ENCODE results near the gene ASB18. TPM values are rescaled to one million over a fixed set of nuclear protein-coding genes. Genes with fewer than 3 reads are reported as not detected.
A peak's percentile ranks its signal among the peaks of the same experiment; 100 is the strongest.

ASB18 gene
- total RNA-seq, 1 experiment from 2014 or later = not detected

GRCh38 chr2:236254674-236255073, 9.5 kb downstream of the ASB18 start:
- in situ Hi-C loops (cut with HindIII; ENCODE audit: low pct_unique_long_range_greater_than_20kb, low sequenced_read_pairs) = no loop called here
- DNase-seq (ENCODE audit: low read depth, low spot score) = no peak

GRCh38 chr2:236254001-236254400, 10.2 kb downstream of the ASB18 start:
- in situ Hi-C loops (cut with HindIII; ENCODE audit: low pct_unique_long_range_greater_than_20kb, low sequenced_read_pairs) = no loop called here
- no peak for DNase-seq (ENCODE audit: low read depth, low spot score)

GRCh38 chr2:236252602-236253001, 11.6 kb downstream of the ASB18 start:
- no peak for DNase-seq (ENCODE audit: low read depth, low spot score)
- in situ Hi-C loops (cut with HindIII; ENCODE audit: low pct_unique_long_range_greater_than_20kb, low sequenced_read_pairs) = no loop called here

- in situ Hi-C loops (cut with HindIII; ENCODE audit: low pct_unique_long_range_greater_than_20kb, low sequenced_read_pairs) = no loop called here
- peak; percentile 20 for DNase-seq (ENCODE audit: low read depth, low spot score)
Measured at GRCh38 chr2:236250909-236251579, 13.2 kb downstream of the ASB18 start.

- DNase-seq (ENCODE audit: low read depth, low spot score) = no peak
- in situ Hi-C loops (cut with HindIII; ENCODE audit: low pct_unique_long_range_greater_than_20kb, low sequenced_read_pairs) = no loop called here
Measured at GRCh38 chr2:236250286-236250685, 13.9 kb downstream of the ASB18 start.

GRCh38 chr2:236249066-236249465, 15.1 kb downstream of the ASB18 start:
- in situ Hi-C loops (cut with HindIII; ENCODE audit: low pct_unique_long_range_greater_than_20kb, low sequenced_read_pairs) = no loop called here
- no peak for DNase-seq (ENCODE audit: low read depth, low spot score)

- no peak for DNase-seq (ENCODE audit: low read depth, low spot score)
- in situ Hi-C loops (cut with HindIII; ENCODE audit: low pct_unique_long_range_greater_than_20kb, low sequenced_read_pairs) = no loop called here
Measured at GRCh38 chr2:236246711-236247246, 17.4 kb downstream of the ASB18 start.

GRCh38 chr2:236244256-236244655, 19.9 kb downstream of the ASB18 start:
- in situ Hi-C loops (cut with HindIII; ENCODE audit: low pct_unique_long_range_greater_than_20kb, low sequenced_read_pairs) = no loop called here
- no peak for DNase-seq (ENCODE audit: low read depth, low spot score)

- DNase-seq (ENCODE audit: low read depth, low spot score) = no peak
- in situ Hi-C loops (cut with HindIII; ENCODE audit: low pct_unique_long_range_greater_than_20kb, low sequenced_read_pairs) = no loop called here
Measured at GRCh38 chr2:236242057-236242495, 22.1 kb downstream of the ASB18 start.

GRCh38 chr2:236241181-236242056, 22.8 kb downstream of the ASB18 start:
- in situ Hi-C loops (cut with HindIII; ENCODE audit: low pct_unique_long_range_greater_than_20kb, low sequenced_read_pairs) = no loop called here
- DNase-seq (ENCODE audit: low read depth, low spot score) = no peak

- in situ Hi-C loops (cut with HindIII; ENCODE audit: low pct_unique_long_range_greater_than_20kb, low sequenced_read_pairs) = no loop called here
- DNase-seq (ENCODE audit: low read depth, low spot score) = no peak
Measured at GRCh38 chr2:236240228-236240990, 23.8 kb downstream of the ASB18 start.

- DNase-seq (ENCODE audit: low read depth, low spot score) = no peak
- in situ Hi-C loops (cut with HindIII; ENCODE audit: low pct_unique_long_range_greater_than_20kb, low sequenced_read_pairs) = no loop called here
Measured at GRCh38 chr2:236239276-236240065, 24.7 kb downstream of the ASB18 start.

- DNase-seq (ENCODE audit: low read depth, low spot score) = no peak
- in situ Hi-C loops (cut with HindIII; ENCODE audit: low pct_unique_long_range_greater_than_20kb, low sequenced_read_pairs) = no loop called here
Measured at GRCh38 chr2:236238751-236239150, 25.5 kb downstream of the ASB18 start.

GRCh38 chr2:236237468-236238190, 26.6 kb downstream of the ASB18 start:
- in situ Hi-C loops (cut with HindIII; ENCODE audit: low pct_unique_long_range_greater_than_20kb, low sequenced_read_pairs) = no loop called here
- DNase-seq (ENCODE audit: low read depth, low spot score) = no peak

GRCh38 chr2:236236559-236237452, 27.4 kb downstream of the ASB18 start:
- DNase-seq (ENCODE audit: low read depth, low spot score) = no peak
- in situ Hi-C loops (cut with HindIII; ENCODE audit: low pct_unique_long_range_greater_than_20kb, low sequenced_read_pairs) = no loop called here

- in situ Hi-C loops (cut with HindIII; ENCODE audit: low pct_unique_long_range_greater_than_20kb, low sequenced_read_pairs) = no loop called here
- no peak for DNase-seq (ENCODE audit: low read depth, low spot score)
Measured at GRCh38 chr2:236229186-236229585, 35.0 kb downstream of the ASB18 start.
